Posterior vena cava (tissue), 2 donors: ENCODE data around the gene ATAD3A. TPM values are rescaled to one million over a fixed set of nuclear protein-coding genes. Genes with fewer than 3 reads are reported as not detected.
A peak's percentile ranks its signal among the peaks of the same experiment; 100 is the strongest.
"Not testable (repeated sequence)": the region's sequence is repeated elsewhere in the genome, so short reads cannot be mapped to it uniquely, and the experiment has no call there.

Experiments used
- DNase-seq: peaks from one replicate; pipeline ENCODE4 v3.0.0-alpha.2; 2020; ENCODE audit warnings: low spot score
- intact Hi-C, 2 donors: fragments of 100-400 bp; cut with DNase I; formaldehyde crosslinking; loops; one replicate each; pipeline versions ENCODE4 v1.14.1 to v1.14.2; 2022 to 2023
- long read RNA-seq, 2 donors: library from polyadenylated mRNA; unstranded; transcript quantifications; one replicate each; pipeline ENCODE4 v2.0.0, GENCODE V29; 2020 to 2021
- total RNA-seq, 2 donors: library from RNA; stranded (reverse); fragmentation: NEBNext Ultra II Directional; extraction: Animal tissue kit (Norgen Biotek cat#: 25700); gene quantifications; one replicate each; pipeline ENCODE4 v1.2.1, GENCODE V29; 2021
- donor health status: DM: yes; HTN: yes; CAD: no.
- donor health status: DM: yes; HTN: yes; CAD: no.

The ATAD3A gene
- total RNA-seq, result 10 to 100 TPM; 12.2 to 14.2 TPM
- long read RNA-seq, donor 1, transcript ATAD3A-203 (16 exons, 2,492 nt), result major isoform, 10 of 19 reads
- long read RNA-seq, donor 1, partial matches to known transcripts, result 1 of 19 reads
- long read RNA-seq, donor 1, other reads (novel, unspliced or antisense), result 8 of 19 reads
- long read RNA-seq, donor 2, transcript ATAD3A-203 (16 exons, 2,492 nt), result major isoform, 6 of 27 reads
- long read RNA-seq, donor 2, partial matches to known transcripts, result 7 of 27 reads
- long read RNA-seq, donor 2, other reads (novel, unspliced or antisense), result 14 of 27 reads

- peak; percentile 100 for DNase-seq
- intact Hi-C loops, result no loop called here
Observed at GRCh38 chr1:1511533-1512285, at the start of gene ATAD3A. Gene ATAD3A (plus strand): TSS chr1:1512162. CDS start chr1:1512269, 107 bp downstream.

- intact Hi-C loops, result no loop called here
- DNase-seq, result no peak
Observed at GRCh38 chr1:1462318-1462966, 49.5 kb upstream of the ATAD3A start.

GRCh38 chr1:1463312-1463711, 48.6 kb upstream of the ATAD3A start:
- intact Hi-C loops, result no loop called here
- DNase-seq, result no peak

GRCh38 chr1:1468196-1468985, 43.6 kb upstream of the ATAD3A start:
- DNase-seq, intact Hi-C loops: not testable (repeated sequence)

- intact Hi-C loops, result no loop called here
- no peak for DNase-seq
Observed at GRCh38 chr1:1470626-1471388, 41.2 kb upstream of the ATAD3A start.

- DNase-seq, result peak; percentile 98
- intact Hi-C loops, result no loop called here
Observed at GRCh38 chr1:1471389-1472052, 40.4 kb upstream of the ATAD3A start, which contains the start of gene ATAD3B. Gene ATAD3B (plus strand): TSS chr1:1471765. CDS start chr1:1471885, 120 bp downstream.

- DNase-seq, intact Hi-C loops: not testable (repeated sequence)
Observed at GRCh38 chr1:1472053-1472876, 39.7 kb upstream of the ATAD3A start.

GRCh38 chr1:1476011-1476410, 36.0 kb upstream of the ATAD3A start:
- intact Hi-C loops, DNase-seq: not testable (repeated sequence)

- DNase-seq, result no peak
- intact Hi-C loops, result no loop called here
Observed at GRCh38 chr1:1477206-1477605, 34.8 kb upstream of the ATAD3A start.

GRCh38 chr1:1479547-1480487, 32.1 kb upstream of the ATAD3A start:
- intact Hi-C loops, result no loop called here
- no peak for DNase-seq

- intact Hi-C loops, DNase-seq: not testable (repeated sequence)
Observed at GRCh38 chr1:1480488-1480867, 31.5 kb upstream of the ATAD3A start.

- intact Hi-C loops, DNase-seq: not testable (repeated sequence)
Observed at GRCh38 chr1:1481811-1482210, 30.2 kb upstream of the ATAD3A start.

GRCh38 chr1:1482856-1483255, 29.1 kb upstream of the ATAD3A start:
- intact Hi-C loops, result no loop called here
- DNase-seq, result no peak

- DNase-seq, result no peak
- intact Hi-C loops, result no loop called here
Observed at GRCh38 chr1:1483714-1484113, 28.2 kb upstream of the ATAD3A start.

GRCh38 chr1:1484976-1485750, 26.8 kb upstream of the ATAD3A start:
- not testable (repeated sequence) for DNase-seq

More at GRCh38 chr1:1484976-1485750, 26.8 kb upstream of the ATAD3A start:
- intact Hi-C loops, result not testable (repeated sequence)
